ENCODE data around the gene CIRBP. TPM values are rescaled to one million over a fixed set of nuclear protein-coding genes. Genes with fewer than 3 reads are reported as not detected.

Gene CIRBP
- total and polyA plus RNA-seq, 2 of the 13 experiments (the other 11 are each of a cell fraction or from before 2014, with no cell fraction given) = 133 to 140 TPM

GRCh38 chr19:1266916-1267476 lies 2.1 kb upstream of the CIRBP start (continued):
- TF ChIP-seq FUBP1 (CRISPR knock-in tag; IDR thresholded peaks at IDR 0.05; ENCODE audit: borderline replicate concordance) = no peak
- TF ChIP-seq TOPORS (CRISPR knock-in tag; IDR thresholded peaks at IDR 0.05) = 0 out of 2 replicates have a peak, but pooled peaks have one; percentile 39
- TF ChIP-seq, protein P1, sequence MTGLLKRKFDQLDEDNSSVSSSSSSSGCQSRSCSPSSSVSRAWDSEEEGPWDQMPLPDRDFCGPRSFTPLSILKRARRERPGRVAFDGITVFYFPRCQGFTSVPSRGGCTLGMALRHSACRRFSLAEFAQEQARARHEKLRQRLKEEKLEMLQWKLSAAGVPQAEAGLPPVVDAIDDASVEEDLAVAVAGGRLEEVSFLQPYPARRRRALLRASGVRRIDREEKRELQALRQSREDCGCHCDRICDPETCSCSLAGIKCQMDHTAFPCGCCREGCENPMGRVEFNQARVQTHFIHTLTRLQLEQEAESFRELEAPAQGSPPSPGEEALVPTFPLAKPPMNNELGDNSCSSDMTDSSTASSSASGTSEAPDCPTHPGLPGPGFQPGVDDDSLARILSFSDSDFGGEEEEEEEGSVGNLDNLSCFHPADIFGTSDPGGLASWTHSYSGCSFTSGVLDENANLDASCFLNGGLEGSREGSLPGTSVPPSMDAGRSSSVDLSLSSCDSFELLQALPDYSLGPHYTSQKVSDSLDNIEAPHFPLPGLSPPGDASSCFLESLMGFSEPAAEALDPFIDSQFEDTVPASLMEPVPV (CRISPR knock-in tag; IDR thresholded peaks at IDR 0.05) = no peak
- no peak for TF ChIP-seq TRIM24 (CRISPR knock-in tag; IDR thresholded peaks at IDR 0.05)
- TF ChIP-seq SMC3 (IDR thresholded peaks at IDR 0.05; ENCODE audit: low read length) = peak; percentile 21; the same call in 1 of the 2 replicates
- no peak for TF ChIP-seq FOXJ3 (CRISPR knock-in tag; IDR thresholded peaks at IDR 0.05; ENCODE audit: borderline replicate concordance)
- TF ChIP-seq ZBTB7A (CRISPR knock-in tag; IDR thresholded peaks at IDR 0.05) = peak; percentile 99
- TF ChIP-seq, protein P2, sequence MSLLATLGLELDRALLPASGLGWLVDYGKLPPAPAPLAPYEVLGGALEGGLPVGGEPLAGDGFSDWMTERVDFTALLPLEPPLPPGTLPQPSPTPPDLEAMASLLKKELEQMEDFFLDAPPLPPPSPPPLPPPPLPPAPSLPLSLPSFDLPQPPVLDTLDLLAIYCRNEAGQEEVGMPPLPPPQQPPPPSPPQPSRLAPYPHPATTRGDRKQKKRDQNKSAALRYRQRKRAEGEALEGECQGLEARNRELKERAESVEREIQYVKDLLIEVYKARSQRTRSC (CRISPR knock-in tag; IDR thresholded peaks at IDR 0.05; ENCODE audit: low read depth) = no peak
- TF ChIP-seq ZFY (CRISPR knock-in tag; IDR thresholded peaks at IDR 0.05) = peak; percentile 55
- no peak for TF ChIP-seq RARG (CRISPR knock-in tag; IDR thresholded peaks at IDR 0.05; ENCODE audit: low read depth)
- TF ChIP-seq SOX13 (IDR thresholded peaks at IDR 0.05) = no peak
- TF ChIP-seq SOX13 (CRISPR knock-in tag; conservative IDR thresholded peaks at IDR 0.05 in 1 of 2, IDR thresholded peaks at IDR 0.05 in 1 of 2) = no peak; a peak in 1 of 4 replicates
- TF ChIP-seq ZEB1 (IDR thresholded peaks at IDR 0.05; ENCODE audit: insufficient replicate concordance, low read depth) = peak; percentile 58
- TF ChIP-seq ZBTB8A (CRISPR knock-in tag; IDR thresholded peaks at IDR 0.05; ENCODE audit: borderline replicate concordance, low read depth) = no peak
- TF ChIP-seq, protein P3, sequence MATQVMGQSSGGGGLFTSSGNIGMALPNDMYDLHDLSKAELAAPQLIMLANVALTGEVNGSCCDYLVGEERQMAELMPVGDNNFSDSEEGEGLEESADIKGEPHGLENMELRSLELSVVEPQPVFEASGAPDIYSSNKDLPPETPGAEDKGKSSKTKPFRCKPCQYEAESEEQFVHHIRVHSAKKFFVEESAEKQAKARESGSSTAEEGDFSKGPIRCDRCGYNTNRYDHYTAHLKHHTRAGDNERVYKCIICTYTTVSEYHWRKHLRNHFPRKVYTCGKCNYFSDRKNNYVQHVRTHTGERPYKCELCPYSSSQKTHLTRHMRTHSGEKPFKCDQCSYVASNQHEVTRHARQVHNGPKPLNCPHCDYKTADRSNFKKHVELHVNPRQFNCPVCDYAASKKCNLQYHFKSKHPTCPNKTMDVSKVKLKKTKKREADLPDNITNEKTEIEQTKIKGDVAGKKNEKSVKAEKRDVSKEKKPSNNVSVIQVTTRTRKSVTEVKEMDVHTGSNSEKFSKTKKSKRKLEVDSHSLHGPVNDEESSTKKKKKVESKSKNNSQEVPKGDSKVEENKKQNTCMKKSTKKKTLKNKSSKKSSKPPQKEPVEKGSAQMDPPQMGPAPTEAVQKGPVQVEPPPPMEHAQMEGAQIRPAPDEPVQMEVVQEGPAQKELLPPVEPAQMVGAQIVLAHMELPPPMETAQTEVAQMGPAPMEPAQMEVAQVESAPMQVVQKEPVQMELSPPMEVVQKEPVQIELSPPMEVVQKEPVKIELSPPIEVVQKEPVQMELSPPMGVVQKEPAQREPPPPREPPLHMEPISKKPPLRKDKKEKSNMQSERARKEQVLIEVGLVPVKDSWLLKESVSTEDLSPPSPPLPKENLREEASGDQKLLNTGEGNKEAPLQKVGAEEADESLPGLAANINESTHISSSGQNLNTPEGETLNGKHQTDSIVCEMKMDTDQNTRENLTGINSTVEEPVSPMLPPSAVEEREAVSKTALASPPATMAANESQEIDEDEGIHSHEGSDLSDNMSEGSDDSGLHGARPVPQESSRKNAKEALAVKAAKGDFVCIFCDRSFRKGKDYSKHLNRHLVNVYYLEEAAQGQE (IDR thresholded peaks at IDR 0.05; ENCODE audit: borderline replicate concordance in 1 of 2, low read depth in 1 of 2, low read length in 2 of 2) = no peak
- 0 out of 2 replicates have a peak, but pooled peaks have one; percentile 13 for TF ChIP-seq SAFB2 (CRISPR knock-in tag; IDR thresholded peaks at IDR 0.05; ENCODE audit: borderline replicate concordance, low read depth)
- TF ChIP-seq, protein P4, sequence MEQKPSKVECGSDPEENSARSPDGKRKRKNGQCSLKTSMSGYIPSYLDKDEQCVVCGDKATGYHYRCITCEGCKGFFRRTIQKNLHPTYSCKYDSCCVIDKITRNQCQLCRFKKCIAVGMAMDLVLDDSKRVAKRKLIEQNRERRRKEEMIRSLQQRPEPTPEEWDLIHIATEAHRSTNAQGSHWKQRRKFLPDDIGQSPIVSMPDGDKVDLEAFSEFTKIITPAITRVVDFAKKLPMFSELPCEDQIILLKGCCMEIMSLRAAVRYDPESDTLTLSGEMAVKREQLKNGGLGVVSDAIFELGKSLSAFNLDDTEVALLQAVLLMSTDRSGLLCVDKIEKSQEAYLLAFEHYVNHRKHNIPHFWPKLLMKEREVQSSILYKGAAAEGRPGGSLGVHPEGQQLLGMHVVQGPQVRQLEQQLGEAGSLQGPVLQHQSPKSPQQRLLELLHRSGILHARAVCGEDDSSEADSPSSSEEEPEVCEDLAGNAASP (CRISPR knock-in tag; IDR thresholded peaks at IDR 0.05; ENCODE audit: borderline replicate concordance) = peak; percentile 26; the same call in 1 of the 2 replicates

All from HepG2 (cell line).